ENCODE results near the gene RPUSD4. TPM values are rescaled to one million over a fixed set of nuclear protein-coding genes. Genes with fewer than 3 reads are reported as not detected.

RPUSD4 gene
- total RNA-seq, 1 experiment from 2014 or later: 25.1 TPM

- Histone ChIP-seq H3K9me3 (ENCODE audit: insufficient read depth, low read depth) (peaks cover 9% of the 10 kb centered on the region; the same call in 1 of the 2 replicates), H3K27ac (no peak overlapping the region), H3K4me1 (replicated peaks; ENCODE audit: insufficient read depth) (peaks cover 28% of the 10 kb centered on the region), H2AFZ (no peak overlapping the region), H3F3A (ENCODE audit: insufficient read depth, low read depth) (peaks cover 11% of the 10 kb centered on the region), H3K4me3 (no peak overlapping the region), H3K4me2 (no peak overlapping the region), H3K27me3 (ENCODE audit: insufficient read depth, low read depth) (no peaks in the 10 kb centered on the region; the same call in 1 of the 2 replicates), H3K79me2 (ENCODE audit: low read depth) (no peaks in the 10 kb centered on the region), H3K9me2 (ENCODE audit: insufficient read depth) (no peaks in the 10 kb centered on the region), H4K20me1 (ENCODE audit: insufficient read depth) (no peaks in the 10 kb centered on the region), H3K36me3 (ENCODE audit: low read depth) (no peaks in the 10 kb centered on the region)
- no peak for DNase-seq
- TF ChIP-seq CTCF (conservative IDR thresholded peaks at IDR 0.05) (no peak), EZH2 (IDR thresholded peaks at IDR 0.05; ENCODE audit: low read depth) (no peak)
- POLR2A ChIA-PET (ENCODE audit: unreplicated experiment): no interaction called here
- intact Hi-C loops (cut with micrococcal nuclease; ENCODE audit: unreplicated experiment): no loop called here
- BruUV-seq (replicated peaks): no TSS peak
- CTCF ChIA-PET: no interaction called here
Observed at GRCh38 chr11:126155402-126156187, 55.9 kb downstream of the RPUSD4 start.

DNA sequence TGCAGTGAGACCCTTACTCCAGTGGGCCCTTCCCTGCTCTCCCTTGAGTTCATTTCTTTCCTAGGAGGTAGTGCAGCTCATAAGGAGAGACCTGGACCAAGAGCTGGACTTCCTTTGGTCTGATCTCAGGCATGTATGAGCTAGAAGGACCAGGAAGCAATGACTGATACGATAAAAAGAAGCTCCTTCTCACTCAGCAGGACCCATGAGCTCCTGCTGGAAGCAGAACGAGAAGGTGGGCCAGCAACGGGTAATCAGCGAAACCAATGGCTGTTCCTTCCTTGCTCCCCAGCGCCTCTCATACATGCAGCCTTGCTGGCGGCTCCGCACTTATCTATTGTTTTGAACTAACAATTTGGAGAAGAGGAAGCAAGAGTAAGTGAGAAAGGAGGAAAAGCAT is 56.8 kb downstream of the RPUSD4 start:
- H3K36me3 ChIP-seq (ENCODE audit: low read depth): no peaks in the 10 kb centered on the region
- H3K9me3 ChIP-seq (ENCODE audit: insufficient read depth, low read depth): peaks cover 9% of the 10 kb centered on the region; the same call in 1 of the 2 replicates
- H3K4me3 ChIP-seq: no peak overlapping the region
- H3F3A ChIP-seq (ENCODE audit: insufficient read depth, low read depth): peaks cover 11% of the 10 kb centered on the region
- peaks cover 28% of the 10 kb centered on the region for H3K4me1 ChIP-seq (replicated peaks; ENCODE audit: insufficient read depth)
- no peak overlapping the region for H3K4me2 ChIP-seq
- BruUV-seq (replicated peaks): no TSS peak
- no peaks in the 10 kb centered on the region for H3K9me2 ChIP-seq (ENCODE audit: insufficient read depth)
- intact Hi-C loops (cut with micrococcal nuclease; ENCODE audit: unreplicated experiment): no loop called here
- no peaks in the 10 kb centered on the region; the same call in 1 of the 2 replicates for H3K27me3 ChIP-seq (ENCODE audit: insufficient read depth, low read depth)
- DNase-seq: no peak
- H3K27ac ChIP-seq: no peak overlapping the region
- H3K79me2 ChIP-seq (ENCODE audit: low read depth): no peaks in the 10 kb centered on the region
- CTCF ChIA-PET: no interaction called here
- no peaks in the 10 kb centered on the region for H4K20me1 ChIP-seq (ENCODE audit: insufficient read depth)
- H2AFZ ChIP-seq: no peak overlapping the region
- POLR2A ChIA-PET (ENCODE audit: unreplicated experiment): no interaction called here
- no peak for TF ChIP-seq EZH2 (IDR thresholded peaks at IDR 0.05; ENCODE audit: low read depth)
- TF ChIP-seq CTCF (conservative IDR thresholded peaks at IDR 0.05): no peak

- peaks cover 11% of the 10 kb centered on the region for H3F3A ChIP-seq (ENCODE audit: insufficient read depth, low read depth)
- TF ChIP-seq EZH2 (IDR thresholded peaks at IDR 0.05; ENCODE audit: low read depth) (no peak), CTCF (conservative IDR thresholded peaks at IDR 0.05) (no peak)
- intact Hi-C loops (cut with micrococcal nuclease; ENCODE audit: unreplicated experiment): no loop called here
- peaks cover 9% of the 10 kb centered on the region; the same call in 1 of the 2 replicates for H3K9me3 ChIP-seq (ENCODE audit: insufficient read depth, low read depth)
- H3K4me2 ChIP-seq: peak overlapping the region; percentile 18; the same call in 1 of the 2 replicates
- peak; percentile 21 to 79 for DNase-seq
- no TSS peak for BruUV-seq (replicated peaks)
- H3K27ac ChIP-seq: no peak overlapping the region
- H3K27me3 ChIP-seq (ENCODE audit: insufficient read depth, low read depth): no peaks in the 10 kb centered on the region; the same call in 1 of the 2 replicates
- H4K20me1 ChIP-seq (ENCODE audit: insufficient read depth): no peaks in the 10 kb centered on the region
- H3K4me1 ChIP-seq (replicated peaks; ENCODE audit: insufficient read depth): peaks cover 28% of the 10 kb centered on the region
- no peak overlapping the region for H2AFZ ChIP-seq
- ChIA-PET CTCF (no interaction called here), POLR2A (ENCODE audit: unreplicated experiment) (no interaction called here)
- no peaks in the 10 kb centered on the region for H3K79me2 ChIP-seq (ENCODE audit: low read depth)
- no peaks in the 10 kb centered on the region for H3K36me3 ChIP-seq (ENCODE audit: low read depth)
- H3K9me2 ChIP-seq (ENCODE audit: insufficient read depth): no peaks in the 10 kb centered on the region
- no peak overlapping the region for H3K4me3 ChIP-seq
Observed at GRCh38 chr11:126153972-126154371, 57.5 kb downstream of the RPUSD4 start.

All from PC-9 (cell line).